ENCODE results near the gene STAP1. TPM values are rescaled to one million over a fixed set of nuclear protein-coding genes. Genes with fewer than 3 reads are reported as not detected.

Gene STAP1
- total RNA-seq, 4 donors from 2014 or later = 0.55 to 6.2 (median 4.9) TPM; not detected in 1

DNA sequence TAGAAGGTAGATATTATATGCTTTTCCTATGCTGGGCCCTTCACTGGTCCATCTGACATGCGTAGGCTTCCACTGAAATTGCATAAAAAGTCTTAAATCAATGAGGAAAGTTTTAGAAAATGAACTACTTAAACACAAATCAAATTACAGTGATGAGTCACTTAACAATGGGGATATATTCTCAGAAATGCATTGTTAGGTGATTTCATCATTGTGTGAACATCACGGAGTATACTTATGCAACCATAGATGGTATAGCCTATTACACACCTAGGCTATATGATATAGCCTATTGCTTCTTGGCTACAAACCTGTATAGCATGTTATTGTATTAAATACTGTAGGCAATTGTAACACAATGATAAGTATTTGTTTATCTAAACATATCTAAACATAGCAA is 10.3 kb downstream of the STAP1 start:
- in situ Hi-C loops (cut with MboI; ENCODE audit: low pct_ligation_motif_present in 1 of 4, low pct_unique_long_range_greater_than_20kb in 1 of 4, low sequenced_read_pairs in 3 of 4) = loop anchor here in 1 of 4 donors (25.0 kb wide), 1 partner anchor 343 kb away; no protein-coding TSS in a partner anchor
- no peak for DNase-seq
- Histone ChIP-seq H3K9me3 (no peaks in the 10 kb centered on the region), H3K36me3 (no peaks in the 10 kb centered on the region), H3K27ac (no peak overlapping the region), H3K27me3 (no peaks in the 10 kb centered on the region), H3K4me1 (no peaks in the 10 kb centered on the region), H3K4me3 (no peak overlapping the region)
- WGBS, 2 donors (ENCODE audit: low coverage in 1 of 2) = 86 to 100% methylated on average over 1 to 2 of the region's 2 CpGs
- no peak for TF ChIP-seq POLR2A (IDR thresholded peaks at IDR 0.05)
- TF ChIP-seq EP300 (IDR thresholded peaks at IDR 0.05; ENCODE audit: low read depth) = no peak
- no peak for TF ChIP-seq POLR2AphosphoS5 (IDR thresholded peaks at IDR 0.05)
- TF ChIP-seq, protein P1, sequence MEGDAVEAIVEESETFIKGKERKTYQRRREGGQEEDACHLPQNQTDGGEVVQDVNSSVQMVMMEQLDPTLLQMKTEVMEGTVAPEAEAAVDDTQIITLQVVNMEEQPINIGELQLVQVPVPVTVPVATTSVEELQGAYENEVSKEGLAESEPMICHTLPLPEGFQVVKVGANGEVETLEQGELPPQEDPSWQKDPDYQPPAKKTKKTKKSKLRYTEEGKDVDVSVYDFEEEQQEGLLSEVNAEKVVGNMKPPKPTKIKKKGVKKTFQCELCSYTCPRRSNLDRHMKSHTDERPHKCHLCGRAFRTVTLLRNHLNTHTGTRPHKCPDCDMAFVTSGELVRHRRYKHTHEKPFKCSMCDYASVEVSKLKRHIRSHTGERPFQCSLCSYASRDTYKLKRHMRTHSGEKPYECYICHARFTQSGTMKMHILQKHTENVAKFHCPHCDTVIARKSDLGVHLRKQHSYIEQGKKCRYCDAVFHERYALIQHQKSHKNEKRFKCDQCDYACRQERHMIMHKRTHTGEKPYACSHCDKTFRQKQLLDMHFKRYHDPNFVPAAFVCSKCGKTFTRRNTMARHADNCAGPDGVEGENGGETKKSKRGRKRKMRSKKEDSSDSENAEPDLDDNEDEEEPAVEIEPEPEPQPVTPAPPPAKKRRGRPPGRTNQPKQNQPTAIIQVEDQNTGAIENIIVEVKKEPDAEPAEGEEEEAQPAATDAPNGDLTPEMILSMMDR (IDR thresholded peaks at IDR 0.05) = no peak
- intact Hi-C loops (cut with DNase I; ENCODE audit: low total_unique reads) = no loop called here

DNA sequence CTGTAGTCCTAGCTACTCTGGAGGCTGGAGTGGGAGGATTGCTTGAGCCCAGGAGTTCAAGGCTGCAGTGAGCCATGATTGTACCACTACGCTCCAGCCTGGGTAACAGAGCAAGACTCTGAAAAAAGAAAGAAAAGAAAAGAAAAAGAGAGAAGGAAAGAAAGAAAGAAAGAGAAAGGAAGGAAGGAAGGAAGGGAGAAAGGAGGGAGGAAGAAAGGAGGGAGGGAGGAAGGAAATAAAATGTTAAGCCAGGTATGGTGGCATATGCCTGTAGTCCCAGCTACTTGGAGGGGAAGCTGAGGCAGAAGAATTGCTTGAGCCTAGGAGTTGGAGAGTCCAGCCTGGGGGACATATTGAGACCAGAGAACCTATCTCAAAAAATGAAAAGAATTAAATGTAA is 12.0 kb downstream of the STAP1 start:
- H3K4me1 ChIP-seq = no peaks in the 10 kb centered on the region
- 100% methylated on average over 1 of the region's 1 CpG for WGBS, 2 donors (ENCODE audit: low coverage in 1 of 2)
- H3K27me3 ChIP-seq = no peaks in the 10 kb centered on the region
- H3K9me3 ChIP-seq = no peaks in the 10 kb centered on the region
- H3K27ac ChIP-seq = no peak overlapping the region
- DNase-seq = no peak
- no peak overlapping the region for H3K4me3 ChIP-seq
- intact Hi-C loops (cut with DNase I; ENCODE audit: low total_unique reads) (no loop called here), in situ Hi-C loops (cut with MboI; ENCODE audit: low pct_ligation_motif_present in 1 of 4, low pct_unique_long_range_greater_than_20kb in 1 of 4, low sequenced_read_pairs in 3 of 4) (loop anchor here in 1 of 4 donors (25.0 kb wide), 1 partner anchor 342 kb away; no protein-coding TSS in a partner anchor)
- no peak for TF ChIP-seq POLR2A (IDR thresholded peaks at IDR 0.05)
- TF ChIP-seq POLR2AphosphoS5 (IDR thresholded peaks at IDR 0.05) = no peak
- TF ChIP-seq EP300 (IDR thresholded peaks at IDR 0.05; ENCODE audit: low read depth) = no peak
- TF ChIP-seq, protein P1 (IDR thresholded peaks at IDR 0.05) = no peak
- H3K36me3 ChIP-seq = no peaks in the 10 kb centered on the region

DNA sequence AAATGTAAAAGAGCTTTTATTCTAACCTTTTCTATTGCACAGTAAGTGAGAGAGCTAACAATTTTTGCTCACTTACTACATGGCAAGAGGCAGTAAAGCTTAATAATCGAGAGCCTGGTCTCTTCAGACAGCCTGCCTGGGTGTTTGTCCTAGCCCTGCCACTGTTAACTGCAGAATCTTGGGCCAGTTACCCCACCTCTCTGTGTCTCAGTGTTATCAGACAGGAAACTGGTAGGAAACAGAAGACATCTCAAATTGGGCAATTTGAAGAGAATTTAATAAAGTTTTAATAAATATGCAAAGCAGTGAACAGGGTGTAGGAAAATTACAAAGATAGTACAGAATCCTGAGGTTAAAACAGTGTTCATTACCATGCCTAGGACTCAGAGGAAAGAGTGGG is 13.4 kb downstream of the STAP1 start:
- no peak for DNase-seq
- intact Hi-C loops (cut with DNase I; ENCODE audit: low total_unique reads) (no loop called here), in situ Hi-C loops (cut with MboI; ENCODE audit: low pct_ligation_motif_present in 1 of 4, low pct_unique_long_range_greater_than_20kb in 1 of 4, low sequenced_read_pairs in 3 of 4) (loop anchor here in 1 of 4 donors (25.0 kb wide), 1 partner anchor 340 kb away; no protein-coding TSS in a partner anchor)
- TF ChIP-seq, protein P1 (IDR thresholded peaks at IDR 0.05) = no peak
- no peak for TF ChIP-seq EP300 (IDR thresholded peaks at IDR 0.05; ENCODE audit: low read depth)
- no peak overlapping the region for H3K4me3 ChIP-seq
- WGBS, 2 donors (ENCODE audit: low coverage in 1 of 2) = 29 to 58% methylated on average over 1 of the region's 1 CpG
- H3K36me3 ChIP-seq = no peaks in the 10 kb centered on the region
- H3K27ac ChIP-seq = no peak overlapping the region
- H3K9me3 ChIP-seq = no peaks in the 10 kb centered on the region
- no peaks in the 10 kb centered on the region for H3K27me3 ChIP-seq
- no peaks in the 10 kb centered on the region for H3K4me1 ChIP-seq

DNA sequence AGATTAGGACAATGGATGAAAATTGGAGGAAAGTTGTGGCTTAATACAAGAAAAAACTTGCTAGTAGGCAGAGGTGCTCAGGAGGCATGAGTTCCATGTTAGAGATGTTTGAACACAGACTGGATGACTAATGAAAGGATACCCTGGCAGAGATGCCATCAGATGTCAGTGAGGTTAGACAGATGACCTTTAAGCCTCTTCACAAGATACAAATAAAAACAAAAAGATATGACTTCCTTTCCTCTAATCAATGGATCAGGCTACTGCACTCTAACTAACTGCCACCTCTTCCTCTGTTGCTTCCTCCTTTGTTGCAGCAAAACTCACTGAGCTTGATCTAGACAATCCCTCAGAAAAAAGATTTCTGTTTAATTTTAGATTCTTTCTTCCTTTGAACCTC is 14.7 kb downstream of the STAP1 start:
- Histone ChIP-seq H3K4me3 (no peak overlapping the region), H3K9me3 (no peaks in the 10 kb centered on the region), H3K27me3 (no peaks in the 10 kb centered on the region), H3K36me3 (no peaks in the 10 kb centered on the region), H3K4me1 (no peaks in the 10 kb centered on the region), H3K27ac (no peak overlapping the region)
- TF ChIP-seq POLR2AphosphoS5 (IDR thresholded peaks at IDR 0.05) (no peak), EP300 (IDR thresholded peaks at IDR 0.05; ENCODE audit: low read depth) (no peak), POLR2A (IDR thresholded peaks at IDR 0.05) (no peak)
- TF ChIP-seq, protein P1 (IDR thresholded peaks at IDR 0.05) = no peak
- DNase-seq = no peak
- in situ Hi-C loops (cut with MboI; ENCODE audit: low pct_ligation_motif_present in 1 of 4, low pct_unique_long_range_greater_than_20kb in 1 of 4, low sequenced_read_pairs in 3 of 4) = loop anchor here in 1 of 4 donors (25.0 kb wide), 1 partner anchor 339 kb away; no protein-coding TSS in a partner anchor
- intact Hi-C loops (cut with DNase I; ENCODE audit: low total_unique reads) = no loop called here
